HepG2 (cell line): ENCODE data around the gene TRIP6. TPM values are rescaled to one million over a fixed set of nuclear protein-coding genes. Genes with fewer than 3 reads are reported as not detected.

Experiments
- CENPT ChIP-seq: sonication (generic); formaldehyde crosslinking; IDR thresholded peaks from 2 replicates; pipeline ENCODE4 v1.8.0; 2022; ENCODE audit warnings: low read depth, mild to moderate bottlenecking, moderate library complexity, missing genetic modification reagents
- DRAP1 ChIP-seq: IDR thresholded peaks from 2 replicates; pipeline ENCODE4 v1.6.1; 2016; ENCODE audit warnings: missing genetic modification reagents, missing compliant biosample characterization
- HNF1B ChIP-seq: sonication (generic); formaldehyde crosslinking; IDR thresholded peaks from 2 replicates; pipeline ENCODE4 v1.5.1; 2020; ENCODE audit warnings: mild to moderate bottlenecking, moderate library complexity, missing genetic modification reagents
- KIAA2018 ChIP-seq: sonication (generic); formaldehyde crosslinking; IDR thresholded peaks from 2 replicates; pipeline ENCODE4 v1.5.0; 2020; ENCODE audit warnings: mild to moderate bottlenecking, missing genetic modification reagents, borderline replicate concordance
- MAFF ChIP-seq: IDR thresholded peaks from 2 replicates; pipeline ENCODE4 v1.6.1; 2011; ENCODE audit warnings: low read depth, low read length, improper control_type of control experiment
- NFE2L1 ChIP-seq: sonication (generic); formaldehyde crosslinking; IDR thresholded peaks from 2 replicates; pipeline ENCODE4 v1.4.0; 2020; ENCODE audit warnings: missing genetic modification reagents, mild to moderate bottlenecking, borderline replicate concordance
- NRL ChIP-seq: sonication (generic); formaldehyde crosslinking; IDR thresholded peaks from 2 replicates; pipeline ENCODE4 v1.5.0; 2020; ENCODE audit warnings: missing genetic modification reagents, mild to moderate bottlenecking, moderate library complexity, borderline replicate concordance
- RORA ChIP-seq: sonication (generic); formaldehyde crosslinking; IDR thresholded peaks from 2 replicates; pipeline ENCODE4 v1.5.0; 2020; ENCODE audit warnings: mild to moderate bottlenecking, missing genetic modification reagents, moderate library complexity
- TAF1 ChIP-seq: sonication (generic); formaldehyde crosslinking; IDR thresholded peaks from 2 replicates; pipeline ENCODE4 v1.4.0; 2020; ENCODE audit warnings: missing genetic modification reagents
- ZNF224 ChIP-seq: sonication (generic); formaldehyde crosslinking; IDR thresholded peaks from 2 replicates; pipeline ENCODE4 v1.5.0; 2020; ENCODE audit warnings: mild to moderate bottlenecking, missing genetic modification reagents
- ZNF577 ChIP-seq: sonication (generic); formaldehyde crosslinking; IDR thresholded peaks from 2 replicates; pipeline ENCODE4 v1.4.0; 2020; ENCODE audit warnings: mild to moderate bottlenecking, low read depth, missing genetic modification reagents, borderline replicate concordance
- ZNF644 ChIP-seq: IDR thresholded peaks from 2 replicates; pipeline ENCODE4 v1.6.1; 2016; ENCODE audit warnings: low read depth
- ZNF766 ChIP-seq: sonication (generic); formaldehyde crosslinking; IDR thresholded peaks from 2 replicates; pipeline ENCODE4 v1.5.0; 2020; ENCODE audit warnings: missing genetic modification reagents, borderline replicate concordance
- polyA plus RNA-seq, 8 experiments: library from polyadenylated mRNA; depleted of rRNA in 3 of 8; stranded (reverse) in 7 of 8; unstranded in 1 of 8; fragments of >200 nt; fragmentation: Illumina TruSeq in 4 of 8; extraction: Trizol in 4 of 8; gene quantifications; 2 replicates each; pipeline versions ENCODE4 v1.2.1 to v1.2.3, GENCODE V29; 2011 to 2016; ENCODE audit warnings: low read depth in 4 of 8, missing spikeins in 1 of 8, mixed read lengths in 1 of 8; ENCODE audit not compliant: insufficient read depth in 1 of 8
- total RNA-seq, 5 experiments: library from RNA; depleted of rRNA; stranded (reverse); fragments of >200 nt; fragmentation: Illumina TruSeq; extraction: Trizol; gene quantifications; 2 replicates each; pipeline ENCODE4 v1.2.3, GENCODE V29; 2016; ENCODE audit warnings: low read depth in 1 of 5
- TF ChIP-seq, protein P1 (sequence below): sonication (generic); formaldehyde crosslinking; IDR thresholded peaks from 2 replicates; pipeline ENCODE4 v1.8.1; 2022; ENCODE audit warnings: low read depth, mild to moderate bottlenecking, missing genetic modification reagents
- TF ChIP-seq, protein P2 (sequence below): sonication (generic); formaldehyde crosslinking; IDR thresholded peaks from 2 replicates; pipeline ENCODE4 v1.8.0; 2022; ENCODE audit warnings: missing genetic modification reagents, low read depth, mild to moderate bottlenecking, borderline replicate concordance

Gene TRIP6
- total and polyA plus RNA-seq, 2 of the 13 experiments (the other 11 are each of a cell fraction or from before 2014, with no cell fraction given): 0.34 to 0.38 TPM

DNA sequence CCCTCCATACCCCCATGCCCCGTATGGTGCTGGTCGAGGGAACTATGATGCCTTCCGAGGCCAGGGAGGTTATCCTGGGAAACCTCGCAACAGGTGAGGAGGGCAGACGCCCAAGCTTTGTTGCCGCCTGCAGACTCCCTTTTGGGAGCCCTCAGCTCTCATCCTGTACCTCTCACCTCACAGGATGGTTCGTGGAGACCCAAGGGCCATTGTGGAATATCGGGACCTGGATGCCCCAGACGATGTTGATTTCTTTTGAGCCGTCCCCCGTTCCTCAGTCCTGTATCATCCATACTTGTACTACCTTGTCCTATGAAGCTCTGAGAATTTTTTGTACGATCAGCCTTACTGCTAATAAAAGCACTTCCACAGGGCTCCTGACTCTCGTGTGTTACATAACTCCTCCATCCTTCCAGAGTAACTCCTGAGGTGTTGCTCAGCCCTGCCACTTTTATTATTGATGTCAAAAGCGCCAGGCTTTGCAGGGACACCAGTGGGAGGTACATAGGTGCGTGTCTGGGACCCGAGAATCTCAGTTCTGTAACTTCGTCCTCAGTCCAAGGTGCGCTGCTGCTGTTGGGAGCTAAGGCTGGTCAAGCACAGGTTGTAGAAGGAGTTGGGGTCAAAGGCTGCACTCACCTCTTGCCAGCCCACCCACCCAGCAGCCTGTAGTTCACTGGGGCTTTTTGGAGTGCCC is 21.3 kb downstream of the TRIP6 start (continued):
- TF ChIP-seq TAF1: no peak
- 0 out of 2 replicates have a peak, but pooled peaks have one; percentile 54 for TF ChIP-seq ZNF224
- no peak for TF ChIP-seq DRAP1 (CRISPR knock-in tag)
- no peak for TF ChIP-seq ZNF577
- TF ChIP-seq ZNF766: no peak
- peak; percentile 14; the same call in 1 of the 2 replicates for TF ChIP-seq HNF1B
- TF ChIP-seq RORA (CRISPR knock-in tag): no peak
- 0 out of 2 replicates have a peak, but pooled peaks have one; percentile 4 for TF ChIP-seq KIAA2018 (CRISPR knock-in tag)
- TF ChIP-seq, protein P1, sequence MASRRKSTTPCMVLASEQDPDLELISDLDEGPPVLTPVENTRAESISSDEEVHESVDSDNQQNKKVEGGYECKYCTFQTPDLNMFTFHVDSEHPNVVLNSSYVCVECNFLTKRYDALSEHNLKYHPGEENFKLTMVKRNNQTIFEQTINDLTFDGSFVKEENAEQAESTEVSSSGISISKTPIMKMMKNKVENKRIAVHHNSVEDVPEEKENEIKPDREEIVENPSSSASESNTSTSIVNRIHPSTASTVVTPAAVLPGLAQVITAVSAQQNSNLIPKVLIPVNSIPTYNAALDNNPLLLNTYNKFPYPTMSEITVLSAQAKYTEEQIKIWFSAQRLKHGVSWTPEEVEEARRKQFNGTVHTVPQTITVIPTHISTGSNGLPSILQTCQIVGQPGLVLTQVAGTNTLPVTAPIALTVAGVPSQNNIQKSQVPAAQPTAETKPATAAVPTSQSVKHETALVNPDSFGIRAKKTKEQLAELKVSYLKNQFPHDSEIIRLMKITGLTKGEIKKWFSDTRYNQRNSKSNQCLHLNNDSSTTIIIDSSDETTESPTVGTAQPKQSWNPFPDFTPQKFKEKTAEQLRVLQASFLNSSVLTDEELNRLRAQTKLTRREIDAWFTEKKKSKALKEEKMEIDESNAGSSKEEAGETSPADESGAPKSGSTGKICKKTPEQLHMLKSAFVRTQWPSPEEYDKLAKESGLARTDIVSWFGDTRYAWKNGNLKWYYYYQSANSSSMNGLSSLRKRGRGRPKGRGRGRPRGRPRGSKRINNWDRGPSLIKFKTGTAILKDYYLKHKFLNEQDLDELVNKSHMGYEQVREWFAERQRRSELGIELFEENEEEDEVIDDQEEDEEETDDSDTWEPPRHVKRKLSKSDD: no peak
- TF ChIP-seq NRL (CRISPR knock-in tag): no peak
- 0 out of 2 replicates have a peak, but pooled peaks have one; percentile 4 for TF ChIP-seq NFE2L1 (CRISPR knock-in tag)
- 0 out of 2 replicates have a peak, but pooled peaks have one; percentile 17 for TF ChIP-seq CENPT
- no peak for TF ChIP-seq MAFF
- TF ChIP-seq, protein P2, sequence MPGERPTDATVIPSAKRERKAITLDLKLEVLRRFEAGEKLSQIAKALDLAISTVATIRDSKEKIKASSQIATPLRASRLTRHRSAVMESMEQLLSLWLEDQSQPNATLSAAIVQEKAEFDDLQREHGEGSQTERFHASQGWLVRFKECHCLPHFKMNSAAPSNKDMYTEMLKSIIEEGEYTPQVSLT (CRISPR knock-in tag): no peak
- no peak for TF ChIP-seq ZNF644
